ENCODE data around the gene PEX3. TPM values are rescaled to one million over a fixed set of nuclear protein-coding genes. Genes with fewer than 3 reads are reported as not detected.
"Not testable (repeated sequence)": the region's sequence is repeated elsewhere in the genome, so short reads cannot be mapped to it uniquely, and the experiment has no call there.

PEX3 gene
- total and polyA plus RNA-seq, 10 of the 15 experiments (the other 5 are each of a cell fraction or from before 2014, with no cell fraction given): 18.6 to 70.7 (median 38.6) TPM

GRCh38 chr6:143443096-143443495, 7.5 kb upstream of the PEX3 start (continued):
- no peak for TF ChIP-seq MXI1 (IDR thresholded peaks at IDR 0.05; ENCODE audit: low read depth, low read length)
- no peak for TF ChIP-seq IRF4 (IDR thresholded peaks at IDR 0.05; ENCODE audit: low read depth, low read length)
- no peak for TF ChIP-seq MAX (IDR thresholded peaks at IDR 0.05; ENCODE audit: low read depth, low read length)
- TF ChIP-seq KDM1A (IDR thresholded peaks at IDR 0.05; ENCODE audit: borderline replicate concordance): no peak

GRCh38 chr6:143447865-143448264, 2.7 kb upstream of the PEX3 start:
- SMC1A ChIA-PET (ENCODE audit: uncharacterized antibody, unreplicated experiment): interaction anchor here (0.6 kb wide), 1 partner anchor 919 kb away, joined by 3 read pairs; no protein-coding TSS in a partner anchor
- H3K27me3 ChIP-seq (replicated peaks in 1 of 2; ENCODE audit: control insufficient read depth in 2 of 2, insufficient read depth in 2 of 2, low read length in 1 of 2); POLR2A ChIA-PET; FAIRE-seq; BruUV-seq (replicated peaks); H3K4me2 ChIP-seq (ENCODE audit: control insufficient read depth, insufficient read depth); H3K27ac ChIP-seq (ENCODE audit: control insufficient read depth, insufficient read depth); H4K20me1 ChIP-seq (ENCODE audit: control insufficient read depth, insufficient read depth); H3K9me3 ChIP-seq (replicated peaks; ENCODE audit: control insufficient read depth, insufficient read depth, low read length); H3K4me1 ChIP-seq (ENCODE audit: control insufficient read depth, insufficient read depth, low read length); H2AFZ ChIP-seq (ENCODE audit: control insufficient read depth, low read depth, low read length); intact Hi-C loops (cut with micrococcal nuclease; ENCODE audit: unreplicated experiment); H3K9ac ChIP-seq (ENCODE audit: control insufficient read depth, insufficient read depth, low read length); in situ Hi-C loops (cut with MboI); ATAC-seq; DNase-seq (ENCODE audit: low read depth, low spot score); H3K36me3 ChIP-seq (ENCODE audit: control insufficient read depth in 2 of 2, insufficient read depth in 2 of 2, low read length in 1 of 2); H3K4me3 ChIP-seq: not testable (repeated sequence)
- CTCF ChIA-PET: interaction anchor here (0.7 to 1.0 kb wide), 2 partner anchors 16 to 498 kb away, joined by 3 read pairs; no protein-coding TSS in a partner anchor
- RAD21 ChIA-PET (ENCODE audit: unreplicated experiment): interaction anchor here (0.7 kb wide), 1 partner anchor 33 kb away, joined by 3 read pairs; no protein-coding TSS in a partner anchor
- 100% methylated on average over 2 of the region's 2 CpGs for WGBS (ENCODE audit: insufficient coverage, insufficient replicate concordance, low lambda C conversion rate, missing lambda C conversion rate)
- peaks cover 34% of the 10 kb centered on the region for H3K79me2 ChIP-seq (ENCODE audit: control insufficient read depth, insufficient read depth, low read length)
